Calu3 (cell line): ENCODE results near the gene PTPN21. TPM values are rescaled to one million over a fixed set of nuclear protein-coding genes. Genes with fewer than 3 reads are reported as not detected.

Experiments used
- BruUV-seq: library from RNA; stranded (reverse); fragments of 400-500 nt; replicated peaks from 2 replicates; lab custom pipeline; 2021; lab: Mats Ljungman, UMichigan
- CTCF ChIA-PET: fragments of 300-600 bp; sonication (Branson Sonifier 250); formaldehyde crosslinking; loops from one replicate; lab custom pipeline; 2022; ENCODE audit warnings: antibody characterized with exemption; lab: Charles Lee
- DNase-seq: peaks from one replicate; pipeline ENCODE4 v3.0.0; 2022
- H3K27ac Mint-ChIP-seq: one replicate; pipeline ENCODE4 v1.8.0; 2022; ENCODE audit warnings: mixed read lengths; ENCODE audit not compliant: unreplicated experiment
- H3K27me3 Mint-ChIP-seq: one replicate; pipeline ENCODE4 v1.8.0; 2022; ENCODE audit warnings: mixed read lengths; ENCODE audit not compliant: unreplicated experiment
- H3K36me3 Mint-ChIP-seq: one replicate; pipeline ENCODE4 v1.8.0; 2022; ENCODE audit warnings: mild to moderate bottlenecking, moderate library complexity, mixed read lengths; ENCODE audit not compliant: insufficient read depth, unreplicated experiment
- H3K4me1 Mint-ChIP-seq: one replicate; pipeline ENCODE4 v1.8.0; 2022; ENCODE audit warnings: mild to moderate bottlenecking, low read depth, mixed read lengths; ENCODE audit not compliant: unreplicated experiment
- H3K4me3 Mint-ChIP-seq: one replicate; pipeline ENCODE4 v1.8.0; 2022; ENCODE audit warnings: mild to moderate bottlenecking, low read depth, moderate library complexity, mixed read lengths; ENCODE audit not compliant: unreplicated experiment
- H3K9me3 Mint-ChIP-seq: one replicate; pipeline ENCODE4 v1.8.0; 2022; ENCODE audit warnings: low read depth, mixed read lengths; ENCODE audit not compliant: unreplicated experiment
- CTCF ChIP-seq: fragments of 200-600 bp; IDR thresholded peaks from one replicate; pipeline ENCODE4 v1.8.0; 2022; ENCODE audit warnings: antibody characterized with exemption; ENCODE audit not compliant: unreplicated experiment
- intact Hi-C: fragments of 100-400 bp; cut with micrococcal nuclease; formaldehyde crosslinking; loops from one replicate; pipeline ENCODE4 v1.10.0; 2022; ENCODE audit not compliant: unreplicated experiment
- total RNA-seq: library from RNA; stranded (reverse); gene quantifications from 2 replicates; pipeline ENCODE4 v1.2.3, GENCODE V29; 2022

Gene PTPN21
- total RNA-seq, 1 experiment from 2014 or later, result 10.0 TPM

- CTCF ChIA-PET, result no interaction called here
- no peaks in the 10 kb centered on the region for H3K36me3 Mint-ChIP-seq
- intact Hi-C loops, result loop anchor here (2.0 kb wide), 1 partner anchor 57 kb away; no protein-coding TSS in a partner anchor
- no peak for DNase-seq
- H3K27me3 Mint-ChIP-seq, result no peaks in the 10 kb centered on the region
- H3K9me3 Mint-ChIP-seq, result no peaks in the 10 kb centered on the region
- H3K27ac Mint-ChIP-seq, result no peak overlapping the region
- peaks cover 10% of the 10 kb centered on the region for H3K4me1 Mint-ChIP-seq
- TF ChIP-seq CTCF, result no peak
- H3K4me3 Mint-ChIP-seq, result no peak overlapping the region
- BruUV-seq, result no TSS peak
Observed at GRCh38 chr14:88493392-88494185, 61.2 kb downstream of the PTPN21 start.

GRCh38 chr14:88492272-88493089, 62.3 kb downstream of the PTPN21 start:
- Mint-ChIP-seq H3K4me1 (peaks cover 10% of the 10 kb centered on the region), H3K27ac (no peak overlapping the region), H3K27me3 (no peaks in the 10 kb centered on the region), H3K4me3 (no peak overlapping the region), H3K9me3 (no peaks in the 10 kb centered on the region), H3K36me3 (no peaks in the 10 kb centered on the region)
- peak; percentile 84 for DNase-seq
- TF ChIP-seq CTCF, result peak; percentile 69
- CTCF ChIA-PET, result no interaction called here
- intact Hi-C loops, result loop anchor here (1.0 to 2.0 kb wide), 2 partner anchors 58 to 68 kb away; no protein-coding TSS in a partner anchor
- no TSS peak for BruUV-seq

- Mint-ChIP-seq H3K27ac (no peak overlapping the region), H3K4me1 (peaks cover under 1% of the 10 kb centered on the region), H3K36me3 (no peaks in the 10 kb centered on the region), H3K4me3 (no peak overlapping the region), H3K27me3 (no peaks in the 10 kb centered on the region), H3K9me3 (no peaks in the 10 kb centered on the region)
- CTCF ChIA-PET, result no interaction called here
- no TSS peak for BruUV-seq
- no peak for DNase-seq
- no peak for TF ChIP-seq CTCF
- intact Hi-C loops, result no loop called here
Observed at GRCh38 chr14:88490168-88490567, 64.6 kb downstream of the PTPN21 start.

GRCh38 chr14:88488897-88489296, 65.9 kb downstream of the PTPN21 start:
- Mint-ChIP-seq H3K4me1 (no peaks in the 10 kb centered on the region), H3K36me3 (no peaks in the 10 kb centered on the region), H3K27ac (no peak overlapping the region), H3K4me3 (no peak overlapping the region), H3K9me3 (no peaks in the 10 kb centered on the region), H3K27me3 (no peaks in the 10 kb centered on the region)
- CTCF ChIA-PET, result interaction anchor here (0.7 kb wide), 2 partner anchors 64 to 271 kb away, joined by 3 to 4 read pairs; no protein-coding TSS in a partner anchor
- intact Hi-C loops, result no loop called here
- TF ChIP-seq CTCF, result no peak
- no peak for DNase-seq
- no TSS peak for BruUV-seq
